GM15510 (cell line): ENCODE measurements around the gene TBC1D22A.

Experiments
- POLR2A ChIP-seq: IDR thresholded peaks from 3 replicates; pipeline ENCODE4 v1.6.1; 2011; ENCODE audit warnings: borderline replicate concordance; ENCODE audit not compliant: insufficient read length; ENCODE audit errors: extremely low read depth

TBC1D22A gene

GRCh38 chr22:47011131-47011858, 248.8 kb downstream of the TBC1D22A start:
- no peak for TF ChIP-seq POLR2A

DNA sequence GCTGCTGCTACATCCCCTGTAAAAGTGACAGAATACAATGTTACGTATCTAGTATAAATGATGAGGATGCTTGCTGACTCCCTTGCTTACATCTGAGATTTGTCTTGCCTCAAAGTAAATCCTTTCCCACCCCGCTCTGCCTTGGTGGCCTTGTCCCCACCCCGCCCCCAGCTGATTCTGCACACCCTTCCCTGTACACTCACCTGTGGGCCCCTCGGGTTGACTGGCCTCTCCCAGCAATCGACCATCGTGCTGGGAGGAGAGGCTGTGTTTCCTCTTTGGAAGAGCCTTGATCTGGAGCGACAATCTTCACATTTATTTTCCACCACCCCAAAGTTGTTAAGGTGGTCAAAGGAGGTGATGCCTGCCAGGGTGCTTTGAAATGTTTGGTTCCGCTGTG, 249.4 kb downstream of the TBC1D22A start:
- TF ChIP-seq POLR2A, result no peak

DNA sequence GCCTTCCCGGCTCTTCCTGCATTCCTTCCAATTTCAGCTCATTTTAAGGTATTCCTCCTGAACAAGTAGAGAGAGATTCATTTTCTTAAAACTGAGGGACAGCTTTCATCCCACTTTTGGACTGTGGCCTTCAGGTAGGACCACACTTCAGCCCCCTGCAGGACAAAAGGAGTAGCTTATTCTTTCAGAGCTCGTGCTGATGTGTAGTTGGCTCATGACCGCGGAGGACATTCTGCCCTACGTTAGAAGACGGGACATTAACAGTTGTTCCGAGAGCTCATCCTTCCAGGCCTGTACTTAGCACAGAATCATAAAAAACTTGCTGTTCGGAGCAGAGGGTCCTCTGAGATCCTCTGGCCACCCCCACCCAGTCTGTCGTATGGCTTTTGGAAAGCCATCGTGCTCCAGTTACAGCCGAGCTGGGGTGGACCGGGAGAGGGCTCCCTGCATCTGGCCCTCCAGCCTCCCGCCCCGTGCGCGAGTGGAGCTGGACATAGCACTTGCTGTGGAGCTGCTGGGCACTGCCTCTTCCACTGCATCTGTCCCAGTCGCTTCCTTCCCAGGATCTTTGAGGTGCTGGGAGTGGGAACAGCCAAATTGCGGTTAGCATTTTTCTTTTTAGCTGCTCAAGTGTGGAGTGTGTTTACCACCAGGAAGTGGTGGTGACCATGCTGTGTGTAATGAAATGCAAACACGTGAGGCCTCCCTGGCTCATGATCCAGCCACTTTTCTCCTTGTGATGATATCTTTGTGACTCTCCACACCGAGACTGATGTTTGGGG, 250.3 kb downstream of the TBC1D22A start:
- no peak for TF ChIP-seq POLR2A

DNA sequence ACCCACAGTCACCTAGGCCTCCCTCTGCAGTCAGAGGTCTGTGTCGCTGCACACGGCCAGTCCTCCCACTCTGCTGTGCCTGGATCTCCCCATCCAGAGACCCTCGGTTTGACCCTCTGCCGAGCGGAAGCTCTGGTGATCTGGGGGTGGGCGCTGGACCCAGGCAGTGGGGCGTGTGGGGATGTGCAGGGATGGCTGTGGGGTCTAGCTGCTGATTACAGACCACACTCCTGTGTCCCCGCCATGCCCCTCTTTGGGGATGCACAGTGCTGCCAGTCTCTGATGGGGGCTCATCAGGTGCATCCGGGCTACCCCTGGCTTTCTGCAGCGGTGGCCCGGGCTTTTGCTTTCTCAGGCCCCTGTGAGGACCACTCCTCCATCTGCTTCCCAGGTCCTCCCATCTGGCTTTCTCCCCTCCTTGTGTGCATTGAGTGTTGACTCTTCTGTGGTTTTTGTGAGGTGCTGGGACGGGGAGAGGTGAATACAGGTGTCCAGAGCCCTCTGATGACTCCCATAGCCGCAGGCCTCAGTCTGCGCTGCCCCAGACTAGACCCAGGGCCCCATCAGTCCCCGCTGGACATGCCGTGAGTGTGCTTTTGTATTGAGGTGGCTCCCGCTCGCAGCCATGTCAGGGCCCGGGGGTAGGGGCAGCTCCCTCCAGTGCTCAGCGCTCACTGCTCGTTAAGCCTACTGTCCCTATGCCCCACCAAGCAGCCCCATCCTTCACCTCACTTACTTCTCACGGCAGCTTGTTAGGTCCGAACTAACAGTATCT, 251.6 kb downstream of the TBC1D22A start:
- TF ChIP-seq POLR2A, result no peak

DNA sequence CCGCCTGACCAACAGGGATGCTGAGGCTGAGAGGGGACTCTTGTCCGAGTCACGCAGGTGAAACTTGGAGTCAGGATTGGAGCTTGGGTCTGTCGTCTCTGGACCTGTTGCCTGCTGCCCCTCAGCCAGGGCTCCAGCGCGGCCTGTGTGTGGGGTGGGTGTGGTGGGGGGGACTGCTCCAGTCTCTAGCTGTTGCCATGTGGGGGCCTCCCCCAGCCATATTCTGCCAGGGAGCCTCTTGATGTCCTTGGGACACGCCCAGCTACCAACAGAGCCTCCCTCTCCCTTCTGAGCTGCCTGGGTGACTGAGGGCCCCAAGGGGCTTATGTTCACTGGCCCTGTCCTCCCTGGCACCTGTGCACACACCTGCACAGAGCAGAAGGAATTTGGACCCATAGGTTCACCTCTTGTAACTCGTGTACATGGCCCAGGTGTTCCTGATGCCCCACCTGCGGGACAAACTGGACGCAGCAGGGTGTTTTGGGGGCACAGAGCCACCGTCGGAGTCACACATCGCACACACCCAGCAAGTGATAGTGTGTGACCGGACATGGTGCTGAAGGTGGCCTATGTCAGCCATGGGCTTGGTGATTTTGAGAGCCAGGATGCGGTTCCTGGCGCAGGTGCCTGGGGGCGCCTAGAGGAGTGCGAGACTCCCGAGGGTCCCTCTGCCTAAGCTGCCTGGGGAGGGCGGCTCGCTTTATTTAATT, 252.3 kb downstream of the TBC1D22A start:
- TF ChIP-seq POLR2A, result no peak

GRCh38 chr22:47015589-47016178, 253.2 kb downstream of the TBC1D22A start:
- TF ChIP-seq POLR2A, result no peak

DNA sequence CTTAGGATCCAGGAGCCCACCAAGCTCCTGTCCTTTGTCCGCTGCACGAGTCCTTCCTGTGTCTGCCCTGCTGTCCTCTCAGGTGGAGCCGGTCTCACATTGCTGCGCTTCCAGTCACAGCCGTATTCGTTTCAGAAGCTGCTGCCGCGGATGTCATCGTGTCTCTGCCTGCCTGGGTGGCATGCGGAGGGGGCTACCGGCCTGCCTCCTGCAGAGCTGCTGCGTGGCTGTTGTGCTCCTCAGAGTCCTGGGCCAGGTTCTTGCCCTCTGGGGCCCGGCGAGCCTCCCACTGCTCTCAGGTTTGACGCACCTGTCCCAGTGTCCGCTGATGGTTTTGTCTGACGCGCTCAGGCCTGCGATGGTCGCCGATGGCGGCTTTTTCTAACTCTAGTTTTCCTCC, 254.2 kb downstream of the TBC1D22A start:
- no peak for TF ChIP-seq POLR2A

DNA sequence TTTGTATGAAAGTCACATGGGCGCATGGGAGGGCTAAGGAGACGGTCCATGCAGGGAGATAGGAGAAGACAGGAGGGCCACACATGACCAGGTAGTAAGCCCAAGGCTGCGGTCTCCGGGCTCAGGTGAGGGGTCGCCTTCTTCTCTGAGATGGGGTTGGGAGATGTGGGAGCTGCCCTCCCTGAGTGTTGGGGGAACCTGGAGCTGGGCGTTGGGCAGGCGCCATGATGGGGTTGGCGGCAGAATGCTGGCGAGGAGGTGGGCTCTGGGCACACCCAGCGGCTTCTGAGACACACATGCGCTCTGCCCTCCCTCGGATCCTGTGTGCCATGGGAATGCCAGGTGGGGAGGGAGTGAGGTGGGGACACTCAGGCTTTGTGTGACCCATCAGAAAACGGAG, 254.8 kb downstream of the TBC1D22A start:
- no peak for TF ChIP-seq POLR2A

DNA sequence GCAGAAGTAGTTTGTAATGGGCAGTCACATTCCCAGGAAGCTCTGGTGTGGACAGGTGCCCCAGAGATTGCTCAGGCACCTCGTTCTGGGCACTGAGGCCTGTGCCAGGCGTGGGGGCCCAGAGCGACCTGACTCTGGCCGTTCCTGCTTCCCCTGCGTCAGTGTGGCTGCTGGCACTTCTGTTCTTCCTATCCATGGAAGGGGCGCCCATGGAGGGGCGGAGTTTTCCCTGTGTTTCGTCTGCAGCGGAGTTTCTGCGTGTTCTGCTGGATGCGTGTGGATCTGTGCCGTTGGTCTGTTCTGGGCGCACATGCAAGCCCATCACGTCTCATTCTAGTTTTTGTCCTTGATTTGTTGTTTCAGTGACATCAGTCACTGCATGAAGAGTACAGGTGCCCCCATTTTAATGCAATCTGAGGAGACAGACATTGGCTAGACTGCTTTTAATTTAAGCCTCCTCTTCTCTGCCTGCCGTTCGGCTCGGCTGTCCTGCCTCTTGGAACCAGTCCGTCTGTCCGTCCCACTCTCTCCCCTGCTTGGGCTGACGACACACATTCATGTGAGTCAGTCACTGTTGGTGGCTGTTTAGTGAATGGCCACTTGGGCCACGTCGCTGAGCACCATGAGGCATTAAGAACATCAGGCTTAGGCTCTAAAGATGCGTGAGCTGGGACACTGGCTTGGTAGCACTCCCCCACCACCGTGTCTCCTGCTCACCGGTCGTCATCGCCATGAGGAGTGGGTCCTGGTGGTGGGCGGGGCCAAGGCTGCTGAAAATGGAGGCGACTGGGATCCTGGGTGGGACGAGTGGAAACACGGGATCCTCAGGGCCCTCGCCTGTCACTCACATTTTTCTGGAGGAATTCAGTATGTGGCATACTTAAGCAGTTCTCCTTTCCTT, 255.8 kb downstream of the TBC1D22A start:
- no peak for TF ChIP-seq POLR2A

GRCh38 chr22:47019012-47019790, 256.8 kb downstream of the TBC1D22A start:
- no peak for TF ChIP-seq POLR2A

DNA sequence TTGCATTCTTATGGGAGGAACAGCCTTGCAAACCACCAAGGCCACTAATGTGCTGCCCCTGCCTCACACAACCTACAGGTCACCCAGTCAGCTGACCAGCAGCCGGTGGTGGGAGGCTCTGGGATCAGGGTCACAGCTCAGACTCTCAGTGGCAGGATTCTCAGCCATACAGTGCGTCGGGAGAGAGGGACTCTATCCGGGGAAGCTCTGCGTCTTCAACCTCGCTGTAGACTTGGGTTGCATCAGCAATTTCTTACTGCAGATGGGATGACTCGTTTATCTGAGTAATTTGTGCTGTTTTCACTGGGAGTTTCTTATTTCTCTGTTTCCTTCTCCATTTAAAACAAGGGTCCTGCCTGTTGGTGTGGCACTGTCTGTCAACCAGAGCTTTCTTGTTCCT, 257.7 kb downstream of the TBC1D22A start:
- TF ChIP-seq POLR2A, result no peak

DNA sequence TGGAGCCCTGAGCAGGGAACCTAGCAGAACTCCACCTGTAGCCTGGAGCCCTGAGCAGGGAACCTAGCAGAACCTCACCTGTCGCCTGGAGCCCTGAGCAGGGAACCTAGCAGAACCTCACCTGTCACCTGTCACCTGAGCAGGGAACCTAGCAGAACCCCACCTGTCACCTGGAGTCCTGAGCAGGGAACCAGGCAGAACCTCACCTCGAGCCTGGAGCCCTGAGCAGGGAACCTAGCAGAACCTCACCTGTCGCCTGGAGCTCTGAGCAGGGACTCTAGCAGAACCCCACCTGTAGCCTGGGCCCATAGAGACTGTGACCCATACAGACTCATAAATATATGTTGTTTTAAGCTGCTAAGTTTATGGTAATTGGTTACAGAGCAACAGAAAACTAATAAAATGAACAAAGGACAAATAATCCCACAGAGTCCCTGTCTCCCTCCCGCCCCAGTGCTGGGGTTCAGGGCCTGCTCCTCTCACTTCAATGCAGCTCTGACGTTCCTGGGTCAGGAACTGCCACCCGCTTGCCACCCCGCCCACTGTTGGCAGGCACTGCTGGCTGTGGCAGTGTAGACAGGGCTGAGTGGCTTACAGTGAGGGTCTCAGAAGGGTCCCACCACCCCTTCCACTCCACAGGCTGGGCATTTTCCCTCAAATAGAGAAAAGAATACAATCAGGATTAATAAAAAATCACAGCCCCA, 259.1 kb downstream of the TBC1D22A start:
- TF ChIP-seq POLR2A, result no peak
